Measurements from ENCODE around the gene ZZZ3. TPM values are rescaled to one million over a fixed set of nuclear protein-coding genes. Genes with fewer than 3 reads are reported as not detected.
"Not testable (repeated sequence)": the region's sequence is repeated elsewhere in the genome, so short reads cannot be mapped to it uniquely, and the experiment has no call there.

The ZZZ3 gene
- total RNA-seq, 1 donor from 2014 or later: 30.2 TPM

DNA sequence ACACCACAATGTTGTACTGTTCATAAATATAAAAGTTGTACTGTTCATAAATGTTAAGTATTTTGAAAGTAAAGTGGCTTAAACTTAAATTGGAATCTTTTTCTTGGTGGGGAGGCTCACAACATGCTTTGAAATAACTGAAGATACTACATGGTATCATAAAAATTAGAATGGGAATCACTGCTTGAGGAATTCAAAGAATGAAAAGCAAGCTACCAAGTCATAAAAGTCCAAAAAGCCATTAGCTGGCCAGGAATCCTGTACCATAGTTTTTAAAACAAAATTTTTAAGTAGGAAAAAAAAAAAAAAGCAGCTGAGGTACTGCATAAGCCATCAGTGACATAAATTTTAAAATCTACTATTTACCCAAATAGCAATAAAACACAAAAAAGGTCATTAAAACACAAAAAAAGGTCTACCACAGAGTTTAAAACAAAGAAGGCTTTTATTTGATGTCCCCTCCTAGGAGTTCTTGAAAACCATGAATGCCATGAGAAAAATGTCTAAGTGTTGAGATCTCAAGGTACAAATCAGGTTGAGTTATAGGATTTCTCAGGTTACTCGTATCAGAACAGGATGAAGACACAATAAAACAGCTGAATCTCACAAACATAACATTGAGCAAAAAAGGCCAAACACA lies 8.6 kb downstream of the ZZZ3 start:
- ATAC-seq: no peak
- intact Hi-C loops (cut with DNase I): no loop called here
- no peak for DNase-seq (ENCODE audit: missing footprints)

DNA sequence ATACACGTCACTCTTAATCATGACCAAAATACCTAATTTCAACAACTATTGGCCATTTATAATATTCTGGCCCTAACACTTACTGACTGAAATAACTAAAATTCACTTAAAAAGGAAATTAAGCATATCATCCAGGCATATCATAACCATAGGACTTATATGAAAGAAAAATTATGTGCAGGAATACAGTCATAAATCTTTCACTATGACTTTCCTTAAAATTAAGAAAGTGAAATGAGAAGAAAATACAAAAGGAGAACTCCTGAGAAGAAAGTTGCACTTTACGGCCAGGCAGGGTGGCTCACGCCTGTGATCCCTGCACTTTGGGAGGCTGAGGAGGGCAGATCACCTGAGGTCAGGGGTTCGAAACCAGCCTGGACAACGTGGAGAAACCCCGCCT lies 9.4 kb downstream of the ZZZ3 start:
- intact Hi-C loops (cut with DNase I): no loop called here
- DNase-seq (ENCODE audit: missing footprints) (no peak), ATAC-seq (no peak)

DNA sequence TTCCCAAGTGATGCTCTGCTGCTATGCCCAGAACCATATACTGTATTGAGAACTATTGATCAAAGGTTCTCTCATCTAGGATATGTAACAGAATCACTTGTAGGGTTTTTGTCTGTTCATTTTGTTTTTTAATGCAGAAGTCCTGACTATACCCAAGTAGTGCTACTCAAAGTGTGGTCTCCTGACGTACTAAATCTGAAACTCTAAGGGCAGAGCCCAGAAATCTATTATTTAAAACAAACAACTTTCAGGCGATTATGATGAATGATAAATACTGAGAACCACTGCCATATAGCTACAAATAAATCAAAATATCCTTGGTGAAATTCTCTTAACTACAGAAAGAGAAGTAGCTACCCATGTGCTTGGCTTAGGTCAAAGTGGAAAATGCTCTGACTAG lies 10.1 kb downstream of the ZZZ3 start:
- intact Hi-C loops (cut with DNase I): no loop called here
- no peak for ATAC-seq

DNA sequence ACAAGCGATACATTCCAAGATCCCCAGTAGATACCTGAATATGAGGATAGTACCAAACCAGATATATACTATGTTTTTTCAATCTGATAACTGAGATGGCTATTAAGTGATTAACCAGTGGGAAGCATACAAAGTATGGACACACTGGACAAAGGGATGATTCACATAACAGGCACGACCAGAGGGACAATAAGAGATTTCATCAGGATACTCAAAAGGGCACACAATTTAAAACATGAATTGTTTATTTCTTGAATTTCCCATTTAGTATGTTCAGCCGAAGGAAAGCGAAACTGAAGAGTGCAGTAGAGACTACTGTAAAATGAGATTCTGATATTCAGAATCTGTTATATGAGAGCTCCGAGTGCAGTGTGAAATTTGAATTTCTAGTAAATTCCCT lies 10.6 kb downstream of the ZZZ3 start:
- no peak for ATAC-seq
- intact Hi-C loops (cut with DNase I): no loop called here
- DNase-seq (ENCODE audit: missing footprints): no peak

More for the DNA sequence above, 10.1 kb downstream of the ZZZ3 start:
- no peak for DNase-seq (ENCODE audit: missing footprints)

DNA sequence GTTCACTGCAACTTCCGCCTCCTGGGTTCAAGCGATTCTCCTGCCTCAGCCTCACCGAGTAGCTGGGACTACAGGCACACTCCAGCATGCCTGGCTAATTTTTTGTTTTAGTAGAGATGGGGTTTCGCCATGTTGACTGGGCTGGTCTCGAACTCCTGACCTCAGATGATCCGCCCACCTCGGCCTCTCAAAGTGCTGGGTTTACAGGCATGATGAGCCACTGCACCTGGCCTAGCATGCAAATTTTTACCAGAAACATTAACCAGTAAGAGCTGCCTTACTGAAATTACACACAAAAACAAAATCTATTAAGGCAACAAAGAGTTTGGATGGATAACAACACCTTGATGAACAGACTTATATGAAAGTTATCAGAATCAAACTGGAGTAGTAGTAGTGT lies 12.1 kb downstream of the ZZZ3 start:
- no peak for ATAC-seq
- no peak for DNase-seq (ENCODE audit: missing footprints)
- intact Hi-C loops (cut with DNase I): no loop called here

DNA sequence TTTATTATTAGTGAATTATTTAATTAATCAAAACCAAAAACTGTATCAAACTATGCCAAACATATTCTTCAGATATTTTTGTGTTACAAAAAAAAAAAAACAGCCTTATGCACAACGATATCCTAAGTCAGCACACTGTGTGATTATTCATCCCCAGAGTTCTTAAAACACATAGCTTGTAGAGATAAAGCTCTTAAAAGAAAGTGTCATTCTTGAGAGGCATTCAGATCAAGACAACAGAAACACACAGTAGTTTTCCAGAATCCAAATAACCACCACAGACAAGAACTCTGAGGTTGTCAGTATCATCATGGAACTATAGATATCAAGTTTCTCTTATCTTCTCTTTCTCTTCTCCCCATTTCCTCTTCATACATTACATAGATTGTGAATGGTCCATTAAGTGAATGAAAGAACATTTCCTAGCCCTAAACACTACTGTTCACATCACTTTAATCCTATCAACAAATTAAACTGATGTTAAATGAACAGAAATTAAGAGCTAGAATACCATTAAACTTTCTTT lies 13.5 kb downstream of the ZZZ3 start:
- no peak for DNase-seq (ENCODE audit: missing footprints)
- intact Hi-C loops (cut with DNase I): no loop called here
- ATAC-seq: no peak

DNA sequence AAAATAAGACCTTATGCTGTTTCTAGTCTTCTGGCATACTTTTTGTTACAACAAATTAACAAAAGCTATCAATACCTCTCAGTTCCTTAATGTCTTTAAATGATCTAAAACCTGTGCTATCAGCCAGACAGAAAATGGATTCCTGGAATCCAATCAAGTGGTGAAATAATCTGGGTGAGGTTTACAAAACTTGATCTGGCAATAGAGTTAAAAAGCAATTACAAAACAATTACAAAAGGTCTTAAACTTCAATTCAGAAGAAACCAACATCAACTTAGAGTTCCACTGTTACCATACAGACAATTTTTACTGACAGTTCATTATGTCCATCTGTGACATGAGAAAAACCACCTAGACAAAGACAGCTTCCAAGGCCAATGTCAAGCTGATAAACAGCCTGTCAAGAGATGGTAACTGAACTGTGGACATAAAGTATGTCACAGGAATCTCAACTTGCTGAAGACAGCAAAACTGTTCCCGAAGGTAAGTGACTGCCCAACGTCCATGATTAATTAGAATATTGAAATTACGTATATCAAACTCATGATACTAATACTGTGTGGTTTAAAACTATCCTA lies 17.4 kb downstream of the ZZZ3 start:
- peak; percentile 26 for ATAC-seq
- no peak for DNase-seq (ENCODE audit: missing footprints)
- intact Hi-C loops (cut with DNase I): no loop called here

DNA sequence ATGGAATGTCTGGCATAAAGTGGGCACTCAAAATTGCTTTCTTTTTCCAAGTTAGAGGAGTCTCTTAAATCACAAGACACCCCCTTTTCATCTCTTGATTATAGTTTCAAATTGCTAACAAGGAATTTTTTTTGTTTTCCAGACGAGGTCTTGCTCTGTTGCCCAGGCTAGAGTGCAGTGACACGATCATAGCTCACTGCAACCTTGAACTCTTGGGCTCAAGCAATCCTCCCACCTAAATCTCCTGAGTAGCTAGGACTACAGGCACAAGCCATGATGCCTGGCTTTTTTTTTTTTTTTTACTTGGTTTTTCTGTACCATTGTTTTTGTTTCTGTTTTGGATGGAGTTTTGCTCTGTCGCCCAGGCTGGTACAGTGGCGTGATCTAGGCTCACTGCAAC lies 20.8 kb downstream of the ZZZ3 start:
- DNase-seq (ENCODE audit: missing footprints): no peak
- ATAC-seq: no peak
- intact Hi-C loops (cut with DNase I): no loop called here

DNA sequence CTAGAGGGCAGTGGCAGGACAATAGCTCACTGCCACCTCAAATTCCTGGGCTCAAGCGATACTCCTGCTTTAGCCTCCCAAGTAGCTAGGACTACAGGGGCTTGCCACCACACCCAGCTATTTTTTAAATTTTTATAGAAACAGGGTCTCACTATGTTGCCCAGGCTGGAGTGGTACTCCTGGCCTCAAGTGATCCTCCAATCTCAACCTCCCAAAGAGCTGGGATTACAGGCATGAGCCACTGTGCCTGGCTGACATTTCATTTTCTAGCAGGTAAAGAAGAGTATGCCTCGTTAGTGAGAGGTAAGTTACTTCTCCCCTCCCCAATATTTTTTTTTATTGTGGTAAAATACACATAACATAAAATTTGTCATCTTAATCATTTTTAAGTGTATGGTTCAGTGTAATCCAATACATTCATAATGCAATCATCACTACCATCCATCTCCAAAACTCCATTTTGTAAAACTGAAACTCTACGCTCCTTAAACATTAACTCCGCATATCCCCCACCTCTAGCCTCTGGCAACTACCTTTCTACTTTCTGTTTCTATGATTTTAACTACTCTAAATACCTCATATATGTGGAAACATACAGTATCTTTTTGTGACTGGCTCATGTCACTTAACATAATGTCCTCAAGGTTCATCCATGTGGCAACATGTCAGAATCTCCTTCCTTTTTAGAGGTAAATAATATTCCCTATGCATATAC lies 22.4 kb downstream of the ZZZ3 start:
- DNase-seq (ENCODE audit: missing footprints): no peak
- no peak for ATAC-seq
- intact Hi-C loops (cut with DNase I): no loop called here

DNA sequence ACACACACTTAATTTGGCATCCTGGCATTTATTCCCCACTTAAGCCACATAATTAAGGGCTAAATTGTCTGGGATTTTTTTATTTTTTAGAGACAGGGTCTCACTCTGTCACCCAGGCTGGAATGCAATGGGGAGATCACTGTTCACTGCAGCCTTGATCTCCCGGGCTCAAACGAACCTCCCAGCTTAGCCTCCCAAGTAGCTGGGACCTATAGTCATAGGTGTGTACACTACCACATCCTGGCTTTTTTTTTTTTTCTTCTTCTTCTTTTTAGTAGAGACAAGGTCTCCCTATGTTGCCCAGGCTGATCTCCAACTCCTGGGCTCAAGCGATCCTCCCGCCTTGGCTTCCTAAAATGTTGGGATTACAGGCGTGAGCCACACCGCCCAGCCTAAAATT lies 24.2 kb downstream of the ZZZ3 start:
- intact Hi-C loops (cut with DNase I): no loop called here
- DNase-seq (ENCODE audit: missing footprints): no peak
- no peak for ATAC-seq

DNA sequence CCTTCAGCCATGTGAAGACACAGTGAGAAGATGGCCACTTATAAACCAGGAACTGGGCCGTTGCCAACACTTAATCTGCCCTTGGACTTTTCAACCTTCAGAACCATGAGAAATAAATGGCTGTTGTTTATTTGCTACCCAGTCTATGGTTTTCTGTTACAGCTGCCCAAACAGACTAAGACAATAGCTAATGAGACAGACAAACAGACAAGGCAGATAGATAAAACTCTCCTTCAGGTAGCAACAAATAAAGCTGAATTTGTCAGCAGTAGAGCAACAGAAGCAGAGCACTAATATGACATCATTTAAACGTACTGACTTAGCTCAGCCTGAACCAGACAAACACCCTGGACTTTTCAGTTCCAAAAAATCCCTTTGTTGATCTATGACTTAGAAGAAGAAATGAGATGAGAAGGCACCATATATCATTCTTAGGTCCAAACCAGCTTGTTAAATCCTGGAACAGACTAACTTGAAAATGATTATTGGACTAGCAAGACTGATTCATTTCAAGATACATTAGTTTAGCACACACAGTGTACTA lies 27.0 kb downstream of the ZZZ3 start:
- DNase-seq (ENCODE audit: missing footprints): no peak
- intact Hi-C loops (cut with DNase I): no loop called here
- ATAC-seq: no peak

DNA sequence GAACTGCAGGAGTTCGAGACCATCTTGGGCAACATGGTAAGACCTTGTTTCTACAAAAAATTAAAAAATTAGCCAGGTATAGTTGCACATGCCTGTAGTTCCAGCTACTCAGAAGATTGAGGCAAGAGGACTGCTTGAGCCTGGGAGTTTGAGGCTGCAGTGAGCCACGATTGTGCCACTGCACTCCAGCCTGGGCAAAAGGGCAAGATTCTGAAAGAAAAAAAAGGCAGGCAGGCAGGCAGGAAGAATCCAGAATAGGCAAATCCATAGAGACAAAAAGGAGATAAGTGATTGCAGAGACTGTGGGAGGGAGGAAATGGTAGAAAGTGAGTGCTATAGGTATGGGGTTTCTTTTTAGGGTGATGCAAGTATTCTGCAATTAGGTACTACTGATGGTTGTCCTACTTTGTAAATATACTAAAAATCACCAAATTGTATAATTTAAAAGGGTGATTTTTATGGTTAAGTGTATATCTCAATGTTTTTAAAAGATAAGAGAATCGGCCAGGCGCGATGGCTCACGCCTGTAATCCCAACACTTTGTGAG lies 29.4 kb downstream of the ZZZ3 start:
- intact Hi-C loops (cut with DNase I): no loop called here
- DNase-seq (ENCODE audit: missing footprints) (no peak), ATAC-seq (no peak)

DNA sequence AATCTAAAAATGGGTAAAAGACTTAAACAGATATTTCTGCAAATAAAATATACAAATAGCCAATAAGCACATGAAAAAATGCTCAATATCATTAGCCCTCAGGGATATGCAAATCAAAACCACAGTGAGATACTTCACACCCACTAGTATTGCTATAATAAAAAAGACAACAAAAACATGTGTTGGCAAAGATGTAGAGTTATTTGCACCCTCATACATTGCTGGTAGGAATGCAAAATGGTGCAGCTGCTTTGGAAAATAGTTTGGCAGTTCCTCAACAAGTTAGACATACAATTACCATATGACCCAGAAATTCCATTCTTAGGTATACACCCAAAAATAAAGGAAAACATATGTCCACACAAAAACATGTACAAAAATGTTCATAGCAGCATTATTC lies 30.2 kb downstream of the ZZZ3 start:
- no peak for ATAC-seq
- intact Hi-C loops (cut with DNase I): no loop called here
- DNase-seq (ENCODE audit: missing footprints): no peak

DNA sequence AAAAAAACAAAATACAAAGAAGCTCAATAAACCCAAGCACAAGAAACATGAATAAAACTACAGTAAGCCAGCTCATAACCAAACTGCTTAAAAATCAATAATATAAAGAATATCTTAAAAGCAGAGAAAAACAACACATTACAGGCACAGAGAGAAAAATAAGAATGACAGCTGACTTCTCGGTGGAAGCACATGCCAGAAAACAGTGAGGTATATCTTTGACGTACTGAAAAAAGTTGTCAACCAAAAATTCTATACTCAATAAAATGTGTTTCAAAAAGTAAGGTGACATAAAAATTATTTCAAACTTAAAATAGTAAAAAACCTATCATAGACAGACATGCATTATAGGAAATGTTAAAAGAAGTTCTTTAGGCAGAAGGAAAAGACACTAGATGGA lies 33.3 kb downstream of the ZZZ3 start:
- DNase-seq (ENCODE audit: missing footprints) (no peak), ATAC-seq (no peak)
- intact Hi-C loops (cut with DNase I): no loop called here

DNA sequence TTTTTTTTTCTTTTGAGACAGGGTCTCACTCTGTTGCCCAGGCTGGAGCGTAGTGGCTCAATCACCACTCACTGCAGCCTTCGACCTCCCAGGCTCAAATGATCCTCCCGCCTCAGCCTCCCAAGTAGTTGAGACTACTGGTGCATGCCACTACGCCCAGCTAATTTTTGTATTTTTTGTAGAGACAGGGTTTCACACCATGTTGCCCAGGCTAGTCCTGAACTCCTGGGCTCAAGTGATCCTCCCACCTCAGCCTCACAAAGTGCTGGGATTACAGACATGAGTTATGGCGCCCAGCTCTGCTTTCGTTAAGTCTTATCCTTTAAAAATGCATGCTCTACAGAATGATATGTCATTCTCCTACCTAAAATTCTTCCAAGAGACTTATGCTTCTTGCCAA lies 36.2 kb downstream of the ZZZ3 start:
- ATAC-seq; intact Hi-C loops (cut with DNase I); DNase-seq (ENCODE audit: missing footprints): not testable (repeated sequence)

DNA sequence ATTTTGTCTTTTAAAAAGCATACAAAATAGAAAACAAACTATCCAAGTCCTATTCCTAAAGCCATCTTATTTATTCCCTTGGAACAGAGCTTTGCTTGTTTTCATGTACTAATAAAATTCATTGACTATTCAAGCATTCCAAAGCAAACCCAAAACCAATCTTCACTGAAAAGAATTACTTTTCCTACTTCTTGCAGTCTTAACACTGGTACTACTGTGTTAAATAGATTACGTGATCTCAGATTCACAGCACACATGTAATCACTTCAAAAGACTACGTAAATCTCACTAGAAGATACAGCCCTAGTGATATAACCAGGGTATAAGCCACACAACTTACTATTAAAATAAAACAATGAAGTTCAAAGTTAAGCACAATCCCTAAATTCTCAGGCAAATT lies 39.0 kb downstream of the ZZZ3 start:
- ATAC-seq (no peak), DNase-seq (ENCODE audit: missing footprints) (no peak)
- intact Hi-C loops (cut with DNase I): no loop called here

DNA sequence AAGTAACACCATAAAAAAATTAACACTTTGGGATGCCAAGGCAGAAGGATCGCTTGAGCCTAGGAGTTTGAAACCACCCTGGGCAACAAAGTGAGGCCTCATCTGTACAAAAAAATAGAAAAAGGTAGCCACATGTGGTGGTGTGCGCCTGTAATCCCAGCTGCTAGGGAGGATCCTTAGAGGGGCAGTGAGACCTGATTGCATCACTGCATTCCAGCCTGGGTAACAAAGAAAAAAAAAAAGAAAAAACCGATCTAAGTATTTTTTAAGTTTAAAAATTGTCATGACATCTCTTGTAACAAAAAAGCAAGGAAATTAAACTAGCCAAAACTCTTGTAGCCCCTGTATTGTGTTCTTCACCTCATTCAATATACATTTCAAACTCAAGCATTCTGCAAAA lies 39.5 kb downstream of the ZZZ3 start:
- DNase-seq (ENCODE audit: missing footprints) (no peak), ATAC-seq (no peak)
- intact Hi-C loops (cut with DNase I): no loop called here

DNA sequence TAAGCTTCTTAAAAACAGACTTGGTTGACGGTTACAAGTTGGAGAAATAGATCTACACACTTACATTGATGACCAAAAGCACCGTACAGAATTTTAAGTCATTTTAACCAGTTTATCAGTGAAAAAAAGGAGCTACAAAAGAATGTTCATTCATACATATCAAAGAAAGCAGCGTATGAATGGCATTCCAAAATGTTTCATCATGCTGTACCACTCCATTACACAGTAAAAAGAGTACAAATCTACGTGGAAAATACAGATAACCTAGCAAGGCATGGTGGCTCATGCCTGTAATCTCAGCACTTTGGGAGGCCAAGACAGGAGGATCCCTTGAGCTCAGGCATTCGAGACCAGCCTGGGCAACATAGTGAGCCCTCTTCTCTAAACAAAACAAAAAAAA lies 40.3 kb downstream of the ZZZ3 start:
- no peak for DNase-seq (ENCODE audit: missing footprints)
- intact Hi-C loops (cut with DNase I): no loop called here
- no peak for ATAC-seq

DNA sequence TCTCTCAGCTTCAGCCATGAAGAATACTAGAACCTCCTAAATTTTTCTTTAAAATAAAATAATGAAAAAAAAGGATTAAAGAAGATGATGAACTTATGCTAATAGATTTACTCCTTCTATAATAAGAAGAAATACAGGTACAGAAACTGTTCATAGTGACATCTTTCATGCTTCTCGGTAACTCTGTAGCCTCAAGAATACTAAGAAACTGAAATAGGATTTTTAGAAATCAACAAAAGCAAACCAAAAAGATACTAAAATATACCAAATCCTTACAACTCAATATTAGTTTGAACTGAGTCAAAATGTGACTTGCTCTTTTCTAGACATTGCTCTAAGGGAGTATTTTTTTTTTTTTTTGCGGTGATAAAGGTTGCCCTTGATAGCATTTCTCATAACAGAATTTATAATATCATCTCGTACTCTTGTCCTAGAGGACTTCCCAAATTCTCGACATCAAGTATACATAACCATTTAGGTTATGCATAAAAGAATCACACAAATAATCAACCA lies 42.8 kb downstream of the ZZZ3 start:
- intact Hi-C loops (cut with DNase I): no loop called here
- DNase-seq (ENCODE audit: missing footprints) (no peak), ATAC-seq (no peak)

DNA sequence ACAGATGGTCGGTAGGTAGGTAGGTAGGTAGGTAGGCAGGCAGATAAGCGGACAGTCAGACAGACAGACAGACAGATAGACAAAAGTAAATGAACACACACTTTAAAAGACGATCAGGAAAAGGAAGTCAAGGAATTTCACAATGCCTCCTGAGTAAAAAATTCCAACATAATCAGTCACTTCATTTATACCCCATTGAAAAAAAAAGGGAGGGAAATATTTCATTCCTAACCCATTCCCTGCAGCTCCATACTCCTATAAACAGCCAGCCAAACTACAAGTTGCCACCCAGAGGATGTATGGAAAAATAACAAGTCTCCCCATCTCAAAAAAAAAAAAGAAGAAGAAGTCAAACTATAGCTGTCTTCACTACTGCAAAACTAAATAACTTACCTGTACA lies 43.4 kb downstream of the ZZZ3 start:
- no peak for ATAC-seq
- intact Hi-C loops (cut with DNase I): no loop called here
- no peak for DNase-seq (ENCODE audit: missing footprints)
